PC-3 (cell line): Measurements from ENCODE around the gene MRI1. TPM values are rescaled to one million over a fixed set of nuclear protein-coding genes. Genes with fewer than 3 reads are reported as not detected.

Experiments used
- ATAC-seq: fragments of 200-7000 bp; cut with Tn5 transposase; 2 replicates; pipeline ENCODE4 v1.9.1; 2020; ENCODE audit warnings: mild to moderate bottlenecking, moderate library complexity
- BruUV-seq: library from RNA; stranded (reverse); fragments of 400-500 nt; replicated peaks from 2 replicates; lab custom pipeline; 2021; lab: Mats Ljungman, UMichigan
- CTCF ChIA-PET: fragments of 300-600 bp; sonication (Branson Sonifier 250); formaldehyde crosslinking; loops from one replicate; lab custom pipeline; 2022; ENCODE audit warnings: antibody characterized with exemption; lab: Charles Lee
- POLR2A ChIA-PET: fragments of 300-600 bp; sonication (Branson Sonifier 250); formaldehyde crosslinking; loops from one replicate; lab custom pipeline; 2022; ENCODE audit warnings: antibody characterized with exemption; ENCODE audit not compliant: unreplicated experiment; lab: Charles Lee
- DNase-seq: peaks from one replicate; pipeline ENCODE4 v3.0.0-alpha.2; 2015
- H2AFZ ChIP-seq: fragments of 300-600 bp; sonication (generic); 2 replicates; pipeline ENCODE4 v1.6.0; 2016; ENCODE audit warnings: antibody characterized with exemption, low read length
- H3F3A ChIP-seq: fragments of 300-600 bp; sonication (generic); one replicate; pipeline ENCODE4 v1.6.0; 2017; ENCODE audit warnings: antibody characterized with exemption, low read length, control low read depth, mild to moderate bottlenecking; ENCODE audit not compliant: unreplicated experiment
- H3K27ac ChIP-seq: fragments of 300-600 bp; sonication (generic); 2 replicates; pipeline ENCODE4 v1.5.1; 2016; ENCODE audit warnings: mild to moderate bottlenecking, low read length
- H3K27me3 ChIP-seq: fragments of 300-600 bp; sonication (generic); 2 replicates; pipeline ENCODE4 v1.6.1; 2016; ENCODE audit warnings: low read length, mixed read lengths
- H3K36me3 ChIP-seq: fragments of 300-600 bp; sonication (generic); 2 replicates; pipeline ENCODE4 v1.6.1; 2016; ENCODE audit warnings: low read depth, mixed run types, low read length, mixed read lengths
- H3K4me1 ChIP-seq: fragments of 300-600 bp; sonication (generic); 2 replicates; pipeline ENCODE4 v1.5.1; 2016; ENCODE audit warnings: low read length; ENCODE audit not compliant: insufficient read depth
- H3K4me2 ChIP-seq: fragments of 300-600 bp; sonication (generic); 2 replicates; pipeline ENCODE4 v1.6.0; 2016; ENCODE audit warnings: low read length
- H3K4me3 ChIP-seq: fragments of 300-600 bp; sonication (generic); 2 replicates; pipeline ENCODE4 v1.5.1; 2016; ENCODE audit warnings: mild to moderate bottlenecking, low read length, mixed read lengths
- H3K79me2 ChIP-seq: fragments of 300-600 bp; sonication (generic); 2 replicates; pipeline ENCODE4 v1.6.1; 2017; ENCODE audit warnings: low read length, mixed read lengths
- H3K9ac ChIP-seq: fragments of 300-600 bp; sonication (generic); 2 replicates; pipeline ENCODE4 v1.6.0; 2016; ENCODE audit warnings: mild to moderate bottlenecking, low read length
- H3K9me2 ChIP-seq: fragments of 300-600 bp; sonication (generic); replicated peaks from 2 replicates; pipeline ENCODE4 v1.6.1; 2016; ENCODE audit warnings: mixed run types, low read length, mixed read lengths
- H3K9me3 ChIP-seq: fragments of 300-600 bp; sonication (generic); 2 replicates; pipeline ENCODE4 v1.6.1; 2016; ENCODE audit warnings: low read length, mixed read lengths
- H4K20me1 ChIP-seq: fragments of 300-600 bp; sonication (generic); 2 replicates; pipeline ENCODE4 v1.6.1; 2016; ENCODE audit warnings: low read length, mixed read lengths
- CTCF ChIP-seq: fragments of 300-600 bp; sonication (generic); conservative IDR thresholded peaks from 2 replicates; pipeline ENCODE4 v1.5.1; 2017; ENCODE audit warnings: antibody characterized with exemption, low read depth, mild to moderate bottlenecking, low read length
- EZH2 ChIP-seq: fragments of 300-600 bp; sonication (generic); IDR thresholded peaks from one replicate; pipeline ENCODE4 v1.6.1; 2017; ENCODE audit warnings: antibody characterized with exemption, mild to moderate bottlenecking, low read length; ENCODE audit not compliant: unreplicated experiment
- EZH2phosphoT487 ChIP-seq: fragments of 300-600 bp; sonication (generic); IDR thresholded peaks from 2 replicates; pipeline ENCODE4 v1.6.1; 2018; ENCODE audit warnings: mild to moderate bottlenecking, antibody characterized with exemption, low read length, borderline replicate concordance
- intact Hi-C: fragments of 100-400 bp; cut with micrococcal nuclease; formaldehyde crosslinking; loops from 2 replicates; pipeline ENCODE4 v1.9.0; 2023
- total RNA-seq: library from RNA; depleted of rRNA; stranded (reverse); fragments of >200 nt; gene quantifications from 2 replicates; pipeline ENCODE4 v1.2.3, GENCODE V29; 2014

Gene MRI1
- total RNA-seq, 1 experiment from 2014 or later: 85.2 TPM

- H3K4me2 ChIP-seq: no peak overlapping the region
- TF ChIP-seq EZH2: no peak
- no peak for TF ChIP-seq EZH2phosphoT487
- no peak for TF ChIP-seq CTCF
- intact Hi-C loops: no loop called here
- H3K9me3 ChIP-seq: no peaks in the 10 kb centered on the region
- H3K36me3 ChIP-seq: peaks cover 32% of the 10 kb centered on the region
- no peaks in the 10 kb centered on the region for H3K4me1 ChIP-seq
- H3K9me2 ChIP-seq: no peaks in the 10 kb centered on the region
- H3K9ac ChIP-seq: no peak overlapping the region
- ATAC-seq: no peak
- H3K4me3 ChIP-seq: no peak overlapping the region
- peaks cover 9% of the 10 kb centered on the region for H3K79me2 ChIP-seq
- no peak overlapping the region for H2AFZ ChIP-seq
- H3F3A ChIP-seq: no peaks in the 10 kb centered on the region
- H3K27ac ChIP-seq: no peak overlapping the region
- no peak for DNase-seq
- BruUV-seq: no TSS peak
- H3K27me3 ChIP-seq: no peaks in the 10 kb centered on the region
- CTCF ChIA-PET: no interaction called here
- H4K20me1 ChIP-seq: no peaks in the 10 kb centered on the region
- POLR2A ChIA-PET: no interaction called here
These were observed 6.2 kb upstream of the MRI1 start for GRCh38 chr19:13757805-13758772.

- Histone ChIP-seq H3K9me2 (no peaks in the 10 kb centered on the region), H2AFZ (no peak overlapping the region), H3K9ac (no peak overlapping the region), H4K20me1 (no peaks in the 10 kb centered on the region), H3K36me3 (peaks cover 31% of the 10 kb centered on the region), H3K27me3 (no peaks in the 10 kb centered on the region), H3F3A (no peaks in the 10 kb centered on the region), H3K27ac (no peak overlapping the region), H3K4me2 (no peak overlapping the region), H3K79me2 (peaks cover 15% of the 10 kb centered on the region), H3K4me3 (no peak overlapping the region), H3K4me1 (no peaks in the 10 kb centered on the region; the same call in 1 of the 2 replicates), H3K9me3 (no peaks in the 10 kb centered on the region)
- intact Hi-C loops: no loop called here
- TF ChIP-seq CTCF (no peak), EZH2phosphoT487 (no peak), EZH2 (no peak)
- no TSS peak for BruUV-seq
- DNase-seq (no peak), ATAC-seq (no peak)
- ChIA-PET POLR2A (no interaction called here), CTCF (no interaction called here)
These were observed 5.5 kb upstream of the MRI1 start for GRCh38 chr19:13758795-13759194.

- no peak overlapping the region for H2AFZ ChIP-seq
- no peak overlapping the region for H3K9ac ChIP-seq
- no peaks in the 10 kb centered on the region for H3K9me3 ChIP-seq
- peaks cover 40% of the 10 kb centered on the region for H3K79me2 ChIP-seq
- no peak overlapping the region for H3K4me3 ChIP-seq
- peaks cover 24% of the 10 kb centered on the region for H3K36me3 ChIP-seq
- intact Hi-C loops: no loop called here
- POLR2A ChIA-PET: interaction anchor here (1.0 kb wide), 1 partner anchor 13 kb away, joined by 3 read pairs; no protein-coding TSS in a partner anchor
- TF ChIP-seq EZH2phosphoT487 (no peak), EZH2 (no peak), CTCF (peak; percentile 39)
- H3K27ac ChIP-seq: no peak overlapping the region
- DNase-seq (peak; percentile 41), ATAC-seq (peak; percentile 16; the same call in 1 of the 2 replicates)
- H3K27me3 ChIP-seq: no peaks in the 10 kb centered on the region
- no peaks in the 10 kb centered on the region for H3K9me2 ChIP-seq
- H3K4me1 ChIP-seq: peaks cover 10% of the 10 kb centered on the region; the same call in 1 of the 2 replicates
- CTCF ChIA-PET: no interaction called here
- no peaks in the 10 kb centered on the region for H3F3A ChIP-seq
- no peaks in the 10 kb centered on the region for H4K20me1 ChIP-seq
- no peak overlapping the region for H3K4me2 ChIP-seq
- BruUV-seq: no TSS peak
These were observed 2.9 kb upstream of the MRI1 start for GRCh38 chr19:13761423-13761822.
